MCF 10A (cell line): ENCODE results near the gene AVL9. TPM values are rescaled to one million over a fixed set of nuclear protein-coding genes. Genes with fewer than 3 reads are reported as not detected.

Source experiments
- BruUV-seq: library from RNA; stranded (reverse); fragments of 400-500 nt; replicated peaks from 2 replicates; lab custom pipeline; 2021; lab: Mats Ljungman, UMichigan
- CTCF ChIA-PET: fragments of 300-600 bp; sonication (Branson Sonifier 250); formaldehyde crosslinking; extraction: SDS; loops from one replicate; lab custom pipeline; 2021; ENCODE audit warnings: antibody characterized with exemption, inconsistent platforms; lab: Yijun Ruan, JAX
- POLR2A ChIA-PET: fragments of 300-600, 350-650 bp; sonication (Branson Sonifier 250); formaldehyde crosslinking; extraction: SDS; loops from one replicate; lab custom pipeline; 2020; ENCODE audit warnings: antibody characterized with exemption, inconsistent platforms; lab: Yijun Ruan, JAX
- DNase-seq: peaks from one replicate; pipeline ENCODE4 v3.0.0-alpha.2; 2018; ENCODE audit not compliant: unreplicated experiment
- H3K27ac Mint-ChIP-seq: one replicate; pipeline ENCODE4 v1.8.0; 2022; ENCODE audit warnings: mild to moderate bottlenecking, low read depth, mixed read lengths; ENCODE audit not compliant: unreplicated experiment
- H3K27me3 Mint-ChIP-seq: one replicate; pipeline ENCODE4 v1.8.0; 2022; ENCODE audit warnings: mixed read lengths; ENCODE audit not compliant: insufficient read depth, unreplicated experiment
- H3K36me3 Mint-ChIP-seq: one replicate; pipeline ENCODE4 v1.8.0; 2022; ENCODE audit warnings: mild to moderate bottlenecking, moderate library complexity, mixed read lengths; ENCODE audit not compliant: insufficient read depth, unreplicated experiment
- H3K4me1 Mint-ChIP-seq: one replicate; pipeline ENCODE4 v1.8.0; 2022; ENCODE audit warnings: mixed read lengths; ENCODE audit not compliant: insufficient read depth, unreplicated experiment
- H3K4me3 Mint-ChIP-seq: one replicate; pipeline ENCODE4 v1.8.0; 2022; ENCODE audit warnings: mild to moderate bottlenecking, moderate library complexity, mixed read lengths; ENCODE audit not compliant: unreplicated experiment
- H3K9me3 Mint-ChIP-seq: one replicate; pipeline ENCODE4 v1.8.0; 2022; ENCODE audit warnings: mixed read lengths; ENCODE audit not compliant: unreplicated experiment
- CTCF ChIP-seq: fragments of 200-600 bp; IDR thresholded peaks from one replicate; pipeline ENCODE4 v1.8.0; 2022; ENCODE audit warnings: antibody characterized with exemption, mild to moderate bottlenecking; ENCODE audit not compliant: unreplicated experiment
- intact Hi-C: fragments of 100-400 bp; cut with micrococcal nuclease; formaldehyde crosslinking; loops from 2 replicates; pipeline ENCODE4 v1.14.1; 2022
- total RNA-seq: library from RNA; stranded (reverse); gene quantifications from 2 replicates; pipeline ENCODE4 v1.2.3, GENCODE V29; 2022

The AVL9 gene
- total RNA-seq, 1 experiment from 2014 or later, result 38.6 TPM

GRCh38 chr7:32605032-32605431 lies 109.7 kb downstream of the AVL9 start:
- H3K27ac Mint-ChIP-seq, result no peak overlapping the region
- BruUV-seq, result no TSS peak
- CTCF ChIA-PET, result no interaction called here

GRCh38 chr7:32609463-32609862 lies 114.2 kb downstream of the AVL9 start:
- TF ChIP-seq CTCF, result no peak
- no peak overlapping the region for H3K27ac Mint-ChIP-seq
- no peaks in the 10 kb centered on the region for H3K27me3 Mint-ChIP-seq
- intact Hi-C loops, result no loop called here
- no TSS peak for BruUV-seq
- no peaks in the 10 kb centered on the region for H3K4me1 Mint-ChIP-seq
- H3K9me3 Mint-ChIP-seq, result no peaks in the 10 kb centered on the region
- ChIA-PET CTCF (no interaction called here), POLR2A (no interaction called here)
- H3K4me3 Mint-ChIP-seq, result no peak overlapping the region
- no peak for DNase-seq
- H3K36me3 Mint-ChIP-seq, result no peaks in the 10 kb centered on the region

More at GRCh38 chr7:32605032-32605431, 109.7 kb downstream of the AVL9 start:
- H3K4me1 Mint-ChIP-seq, result no peaks in the 10 kb centered on the region
- DNase-seq, result no peak
- no peak overlapping the region for H3K4me3 Mint-ChIP-seq
- no peaks in the 10 kb centered on the region for H3K36me3 Mint-ChIP-seq
- no peak for TF ChIP-seq CTCF
- POLR2A ChIA-PET, result no interaction called here
- no peaks in the 10 kb centered on the region for H3K9me3 Mint-ChIP-seq
- H3K27me3 Mint-ChIP-seq, result no peaks in the 10 kb centered on the region
- intact Hi-C loops, result no loop called here

- ChIA-PET CTCF (no interaction called here), POLR2A (interaction anchor here (0.7 to 1.2 kb wide), 2 partner anchors 29 to 30 kb away, joined by 3 read pairs; no protein-coding TSS in a partner anchor)
- Mint-ChIP-seq H3K9me3 (no peaks in the 10 kb centered on the region), H3K27me3 (no peaks in the 10 kb centered on the region), H3K4me3 (no peak overlapping the region), H3K4me1 (peaks cover 2% of the 10 kb centered on the region), H3K36me3 (no peaks in the 10 kb centered on the region), H3K27ac (no peak overlapping the region)
- DNase-seq, result no peak
- no TSS peak for BruUV-seq
- intact Hi-C loops, result no loop called here
- no peak for TF ChIP-seq CTCF
Measured at GRCh38 chr7:32611201-32612099, 116.2 kb downstream of the AVL9 start.

- ChIA-PET CTCF (no interaction called here), POLR2A (interaction anchor here (0.6 kb wide), 1 partner anchor 486 kb away, joined by 5 read pairs; no protein-coding TSS in a partner anchor)
- H3K9me3 Mint-ChIP-seq, result no peaks in the 10 kb centered on the region
- H3K4me3 Mint-ChIP-seq, result no peak overlapping the region
- no peaks in the 10 kb centered on the region for H3K36me3 Mint-ChIP-seq
- peaks cover 6% of the 10 kb centered on the region for H3K4me1 Mint-ChIP-seq
- no TSS peak for BruUV-seq
- no peak for TF ChIP-seq CTCF
- no peak overlapping the region for H3K27ac Mint-ChIP-seq
- no peaks in the 10 kb centered on the region for H3K27me3 Mint-ChIP-seq
- peak; percentile 66 for DNase-seq
- intact Hi-C loops, result no loop called here
Measured at GRCh38 chr7:32616625-32617024, 121.3 kb downstream of the AVL9 start.
